Right cardiac atrium (tissue), 5 donors: ENCODE measurements around the gene EIF3F. TPM values are rescaled to one million over a fixed set of nuclear protein-coding genes. Genes with fewer than 3 reads are reported as not detected.

Source experiments
- ATAC-seq, 2 donors: fragments of 200-7000 bp; cut with Tn5 transposase; one replicate each; pipeline versions ENCODE4 v1.8.0 to v1.9.1; 2020; ENCODE audit warnings: moderate library complexity in 2 of 2, mild to moderate bottlenecking in 1 of 2
- DNase-seq, 3 donors: peaks; one replicate each; pipeline ENCODE4 v3.0.0-alpha.2; 2020
- H3K27ac ChIP-seq: one replicate; pipeline ENCODE4 v1.5.1; 2013; ENCODE audit warnings: mild to moderate bottlenecking, low read length, control low read depth, moderate library complexity
- H3K27me3 ChIP-seq: one replicate; pipeline ENCODE4 v1.6.1; 2013; ENCODE audit not compliant: control insufficient read depth, insufficient read depth
- H3K4me1 ChIP-seq: one replicate; pipeline ENCODE4 v1.6.1; 2013; ENCODE audit warnings: low read length; ENCODE audit not compliant: control insufficient read depth, insufficient read depth
- H3K4me3 ChIP-seq: one replicate; pipeline ENCODE4 v1.5.1; 2013; ENCODE audit warnings: low read length, control low read depth
- H3K9me3 ChIP-seq: one replicate; pipeline ENCODE4 v1.6.1; 2013; ENCODE audit warnings: low read length; ENCODE audit not compliant: control insufficient read depth
- WGBS: extraction: QIAGEN DNeasy Blood & Tissue Kit; methylation state at CpG from one replicate; pipeline ENCODE4 v1.1.7; 2013; 5-methylcytosine and 5-hydroxymethylcytosine counted together
- intact Hi-C, 4 donors: fragments of 100-400 bp; cut with DNase I; formaldehyde crosslinking; loops; one replicate each; pipeline versions ENCODE4 v1.11.0 to v1.14.0; 2022 to 2023
- polyA plus RNA-seq: library from polyadenylated mRNA; stranded (reverse); fragments of 200-250 nt; gene quantifications from one replicate; pipeline ENCODE4 v1.2.3, GENCODE V29; 2013
- total RNA-seq, 4 donors: library from RNA; stranded (reverse); fragmentation: NEBNext Ultra II Directional; extraction: Animal tissue kit (Norgen Biotek cat#: 25700); gene quantifications; one replicate each; pipeline ENCODE4 v1.2.1, GENCODE V29; 2021
- donor health status: healthy with polysubstance abuse.
- donor health status: DM: no; HTN: yes; CAD: no.
- donor health status: DM: no; HTN: no; CAD: no.
- donor health status: DM: no; HTN: yes; CAD: no; lungs with severe emphysema.
- donor health status: DM: yes; HTN: yes; CAD: no.

The EIF3F gene
- total and polyA plus RNA-seq, 5 donors: 152 to 179 (median 161) TPM

GRCh38 chr11:7994581-7995278 is 7.6 kb downstream of the EIF3F start:
- H3K4me3 ChIP-seq: no peak overlapping the region
- DNase-seq (no peak), ATAC-seq (no peak)
- H3K4me1 ChIP-seq: no peaks in the 10 kb centered on the region
- H3K27ac ChIP-seq: no peak overlapping the region
- no peaks in the 10 kb centered on the region for H3K9me3 ChIP-seq
- intact Hi-C loops: no loop called here
- WGBS: 70% methylated on average over 6 of the region's 6 CpGs
- H3K27me3 ChIP-seq: no peaks in the 10 kb centered on the region

GRCh38 chr11:7999795-8000194 is 12.7 kb downstream of the EIF3F start:
- H3K4me3 ChIP-seq: no peak overlapping the region
- 90% methylated on average over 10 of the region's 10 CpGs for WGBS
- intact Hi-C loops: no loop called here
- H3K27me3 ChIP-seq: no peaks in the 10 kb centered on the region
- ATAC-seq (no peak), DNase-seq (no peak)
- no peaks in the 10 kb centered on the region for H3K9me3 ChIP-seq
- no peaks in the 10 kb centered on the region for H3K4me1 ChIP-seq
- no peak overlapping the region for H3K27ac ChIP-seq

- WGBS: 71% methylated on average over 5 of the region's 5 CpGs
- intact Hi-C loops: no loop called here
- no peak overlapping the region for H3K27ac ChIP-seq
- no peaks in the 10 kb centered on the region for H3K9me3 ChIP-seq
- ATAC-seq: no peak
- H3K4me3 ChIP-seq: no peak overlapping the region
- no peaks in the 10 kb centered on the region for H3K4me1 ChIP-seq
- no peaks in the 10 kb centered on the region for H3K27me3 ChIP-seq
- no peak for DNase-seq
These were observed 13.3 kb downstream of the EIF3F start for GRCh38 chr11:8000390-8000789.

GRCh38 chr11:8002676-8003075 is 15.5 kb downstream of the EIF3F start:
- Histone ChIP-seq H3K9me3 (no peaks in the 10 kb centered on the region), H3K27me3 (no peaks in the 10 kb centered on the region), H3K4me3 (no peak overlapping the region), H3K27ac (no peak overlapping the region), H3K4me1 (no peaks in the 10 kb centered on the region)
- intact Hi-C loops: no loop called here
- DNase-seq: no peak
- 56% methylated on average over 1 of the region's 1 CpG for WGBS
- no peak for ATAC-seq

DNA sequence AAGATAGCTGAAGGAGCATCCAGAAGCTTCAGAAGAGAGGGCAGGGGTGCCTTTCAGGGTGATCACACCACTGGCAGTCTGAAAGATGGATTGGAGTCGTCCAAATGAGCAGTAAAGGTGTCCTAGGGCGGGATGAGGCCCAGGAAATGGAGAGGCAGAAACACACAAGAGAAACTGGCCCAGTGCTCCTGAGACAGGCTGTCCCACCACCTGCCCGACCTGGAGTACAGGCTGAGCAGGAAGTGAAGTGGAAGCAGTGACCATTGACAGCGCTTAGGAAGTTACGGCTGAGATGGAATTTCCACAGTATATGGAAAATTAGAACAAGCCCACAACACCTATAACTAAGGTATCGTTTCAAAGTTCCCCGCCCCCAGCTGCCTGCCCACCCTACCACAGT is 16.1 kb downstream of the EIF3F start:
- Histone ChIP-seq H3K9me3 (no peaks in the 10 kb centered on the region), H3K27me3 (no peaks in the 10 kb centered on the region), H3K4me3 (no peak overlapping the region), H3K27ac (no peak overlapping the region), H3K4me1 (no peaks in the 10 kb centered on the region)
- WGBS: 76% methylated on average over 7 of the region's 7 CpGs
- DNase-seq: no peak
- ATAC-seq: peak in 1 of 2 donors; percentile 29
- intact Hi-C loops: no loop called here

DNA sequence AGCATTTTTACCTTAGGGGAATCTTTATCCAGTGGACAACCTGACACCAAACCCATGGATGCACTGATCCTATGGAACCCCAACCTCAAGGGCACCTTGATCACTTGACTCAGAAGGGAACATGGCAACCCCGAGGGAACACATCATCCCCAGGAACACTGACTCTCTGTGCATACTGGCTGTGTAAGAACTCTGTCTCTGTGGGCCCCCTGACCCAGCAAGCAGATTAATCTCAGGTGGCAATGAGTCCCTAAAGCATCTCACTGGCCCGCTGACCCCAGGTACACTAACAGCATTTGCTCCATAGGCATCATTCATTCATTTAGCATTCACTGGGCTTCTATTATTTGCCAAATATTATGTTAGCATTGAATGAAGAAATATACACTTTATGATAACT is 16.9 kb downstream of the EIF3F start:
- H3K27me3 ChIP-seq: no peaks in the 10 kb centered on the region
- H3K27ac ChIP-seq: no peak overlapping the region
- DNase-seq (no peak), ATAC-seq (no peak)
- intact Hi-C loops: no loop called here
- no peaks in the 10 kb centered on the region for H3K4me1 ChIP-seq
- WGBS: 92% methylated on average over 2 of the region's 2 CpGs
- H3K9me3 ChIP-seq: no peaks in the 10 kb centered on the region
- no peak overlapping the region for H3K4me3 ChIP-seq

GRCh38 chr11:8005556-8005955 is 18.4 kb downstream of the EIF3F start:
- intact Hi-C loops: loop anchor here in 2 of 4 donors (5.0 kb wide), 2 partner anchors 87 to 92 kb away; no protein-coding TSS in a partner anchor

GRCh38 chr11:8006349-8006977 is 19.3 kb downstream of the EIF3F start:
- DNase-seq: peak in 2 of 3 donors; percentile 31 to 55
- Histone ChIP-seq H3K27ac (no peak overlapping the region), H3K9me3 (no peaks in the 10 kb centered on the region), H3K4me3 (no peak overlapping the region), H3K27me3 (no peaks in the 10 kb centered on the region), H3K4me1 (no peaks in the 10 kb centered on the region)
- ATAC-seq: peak; percentile 85 to 86
- intact Hi-C loops: loop anchor here in 3 of 4 donors (2.0 to 5.0 kb wide), 3 partner anchors 86 to 92 kb away; no protein-coding TSS in a partner anchor

More at GRCh38 chr11:8005556-8005955, 18.4 kb downstream of the EIF3F start:
- DNase-seq: no peak
- no peak overlapping the region for H3K27ac ChIP-seq
- no peak overlapping the region for H3K4me3 ChIP-seq
- no peaks in the 10 kb centered on the region for H3K27me3 ChIP-seq
- H3K9me3 ChIP-seq: no peaks in the 10 kb centered on the region
- no peaks in the 10 kb centered on the region for H3K4me1 ChIP-seq
- no peak for ATAC-seq

DNA sequence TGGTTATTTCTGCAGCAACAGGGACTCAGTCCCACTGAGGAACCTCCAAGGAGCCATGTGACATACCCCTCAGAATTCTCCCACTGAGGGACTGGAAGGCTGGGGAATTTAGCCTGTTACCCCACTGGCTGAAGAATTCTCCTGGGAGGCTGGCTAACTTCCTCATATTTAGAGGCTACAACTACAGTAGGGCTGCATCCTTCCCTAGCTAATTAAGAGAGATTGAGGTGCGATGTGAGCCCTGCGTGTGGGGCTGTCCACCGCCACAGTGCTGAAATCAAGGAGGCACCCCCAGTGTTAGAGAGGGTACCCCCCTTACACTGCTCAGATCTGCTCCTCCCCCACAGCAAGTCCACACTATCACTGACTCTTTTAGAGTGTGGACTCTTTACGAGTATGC is 21.1 kb downstream of the EIF3F start:
- intact Hi-C loops: loop anchor here in 2 of 4 donors (5.0 kb wide), 2 partner anchors 84 to 89 kb away; no protein-coding TSS in a partner anchor
- Histone ChIP-seq H3K9me3 (no peaks in the 10 kb centered on the region), H3K27ac (no peak overlapping the region), H3K27me3 (no peaks in the 10 kb centered on the region), H3K4me1 (no peaks in the 10 kb centered on the region), H3K4me3 (no peak overlapping the region)
- no peak for DNase-seq
- 32% methylated on average over 4 of the region's 4 CpGs for WGBS
- ATAC-seq: no peak

GRCh38 chr11:8009856-8010255 is 22.7 kb downstream of the EIF3F start:
- intact Hi-C loops: loop anchor here in 3 of 4 donors (5.0 kb wide), 2 partner anchors 82 to 87 kb away; no protein-coding TSS in a partner anchor
- no peaks in the 10 kb centered on the region for H3K9me3 ChIP-seq
- WGBS: 94% methylated on average over 3 of the region's 3 CpGs
- no peak overlapping the region for H3K27ac ChIP-seq
- ATAC-seq (no peak), DNase-seq (no peak)
- no peaks in the 10 kb centered on the region for H3K4me1 ChIP-seq
- H3K4me3 ChIP-seq: no peak overlapping the region
- H3K27me3 ChIP-seq: no peaks in the 10 kb centered on the region

GRCh38 chr11:8011371-8011770 is 24.2 kb downstream of the EIF3F start:
- intact Hi-C loops: loop anchor here in 1 of 4 donors (5.0 kb wide), 1 partner anchor 81 kb away; no protein-coding TSS in a partner anchor
- no peak overlapping the region for H3K27ac ChIP-seq
- H3K27me3 ChIP-seq: no peaks in the 10 kb centered on the region
- H3K9me3 ChIP-seq: no peaks in the 10 kb centered on the region
- H3K4me3 ChIP-seq: no peak overlapping the region
- 79% methylated on average over 2 of the region's 2 CpGs for WGBS
- DNase-seq: no peak
- H3K4me1 ChIP-seq: no peaks in the 10 kb centered on the region
- ATAC-seq: no peak
